Effector memory CD8-positive, alpha-beta T cell (primary cell): ENCODE measurements around the gene ACADVL.
A peak's percentile ranks its signal among the peaks of the same experiment; 100 is the strongest.

Experiments used
- ATAC-seq: fragments of 150-1000 bp; cut with Tn5 transposase; replicated peaks from 2 replicates; pipeline ENCODE4 v1.10.0; 2021; ENCODE audit warnings: mild to moderate bottlenecking, moderate library complexity
- DNase-seq, 3 experiments: peaks; one replicate each; pipeline ENCODE4 v3.0.0; 2021
- H3K27ac Mint-ChIP-seq, 2 donors: one replicate each; pipeline ENCODE4 v1.8.0; 2022; ENCODE audit warnings: mild to moderate bottlenecking in 2 of 2, mixed read lengths in 2 of 2, moderate library complexity in 2 of 2
- H3K27me3 Mint-ChIP-seq, 2 donors: one replicate each; pipeline ENCODE4 v1.8.0; 2022; ENCODE audit warnings: mixed read lengths in 2 of 2
- H3K36me3 Mint-ChIP-seq: one replicate; pipeline ENCODE4 v1.8.0; 2022; ENCODE audit warnings: mild to moderate bottlenecking, moderate library complexity, mixed read lengths; ENCODE audit not compliant: insufficient read depth
- H3K4me1 Mint-ChIP-seq, 2 donors: one replicate each; pipeline ENCODE4 v1.8.0; 2022; ENCODE audit warnings: low read depth in 2 of 2, mixed read lengths in 2 of 2
- H3K4me3 Mint-ChIP-seq, 2 donors: one replicate each; pipeline ENCODE4 v1.8.0; 2022; ENCODE audit warnings: mild to moderate bottlenecking in 2 of 2, mixed read lengths in 2 of 2, moderate library complexity in 2 of 2
- H3K9me3 Mint-ChIP-seq, 2 donors: one replicate each; pipeline ENCODE4 v1.8.0; 2022; ENCODE audit warnings: mixed read lengths in 2 of 2

Gene ACADVL

DNA sequence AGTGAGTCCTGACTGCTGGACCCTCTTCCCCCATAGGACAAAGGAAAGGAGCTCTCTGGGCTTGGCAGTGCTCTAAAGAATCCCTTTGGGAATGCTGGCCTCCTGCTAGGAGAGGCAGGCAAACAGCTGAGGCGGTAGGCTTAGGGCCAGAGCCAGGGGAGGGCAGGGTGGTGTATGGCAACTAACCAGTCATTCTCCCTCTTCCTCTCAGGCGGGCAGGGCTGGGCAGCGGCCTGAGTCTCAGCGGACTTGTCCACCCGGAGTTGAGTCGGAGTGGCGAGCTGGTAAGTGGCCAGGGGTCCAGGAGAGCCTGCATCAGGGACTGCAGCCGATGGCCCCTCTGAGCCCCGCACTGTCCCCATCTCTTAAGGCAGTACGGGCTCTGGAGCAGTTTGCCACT, 4.4 kb downstream of the ACADVL start:
- ATAC-seq = no peak
- peak overlapping the region in 1 of 2 donors; percentile 36 for H3K27ac Mint-ChIP-seq
- H3K4me3 Mint-ChIP-seq = no peak overlapping the region
- peaks cover 20% of the 10 kb centered on the region for H3K36me3 Mint-ChIP-seq
- H3K4me1 Mint-ChIP-seq = peaks cover 12 to 19% of the 10 kb centered on the region in 2 donors
- no peaks in the 10 kb centered on the region for H3K9me3 Mint-ChIP-seq
- no peaks in the 10 kb centered on the region for H3K27me3 Mint-ChIP-seq
- DNase-seq = no peak

DNA sequence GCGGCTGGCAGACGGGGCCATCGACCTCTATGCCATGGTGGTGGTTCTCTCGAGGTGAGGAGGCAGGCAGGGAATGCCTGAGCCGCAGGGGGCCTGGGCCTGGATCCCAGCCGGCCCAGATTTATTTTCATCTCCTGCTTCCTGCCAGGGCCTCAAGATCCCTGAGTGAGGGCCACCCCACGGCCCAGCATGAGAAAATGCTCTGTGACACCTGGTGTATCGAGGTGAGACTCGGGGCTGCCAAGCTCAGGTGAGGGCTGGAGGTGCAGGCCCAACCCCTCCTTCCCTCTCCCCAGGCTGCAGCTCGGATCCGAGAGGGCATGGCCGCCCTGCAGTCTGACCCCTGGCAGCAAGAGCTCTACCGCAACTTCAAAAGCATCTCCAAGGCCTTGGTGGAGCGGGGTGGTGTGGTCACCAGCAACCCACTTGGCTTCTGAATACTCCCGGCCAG, 4.9 kb downstream of the ACADVL start:
- ATAC-seq = no peak
- DNase-seq = no peak
- no peaks in the 10 kb centered on the region for H3K27me3 Mint-ChIP-seq
- no peak overlapping the region for H3K27ac Mint-ChIP-seq
- H3K4me3 Mint-ChIP-seq = no peak overlapping the region
- H3K36me3 Mint-ChIP-seq = peaks cover 20% of the 10 kb centered on the region
- H3K4me1 Mint-ChIP-seq = peaks cover 8 to 15% of the 10 kb centered on the region in 2 donors
- H3K9me3 Mint-ChIP-seq = no peaks in the 10 kb centered on the region

DNA sequence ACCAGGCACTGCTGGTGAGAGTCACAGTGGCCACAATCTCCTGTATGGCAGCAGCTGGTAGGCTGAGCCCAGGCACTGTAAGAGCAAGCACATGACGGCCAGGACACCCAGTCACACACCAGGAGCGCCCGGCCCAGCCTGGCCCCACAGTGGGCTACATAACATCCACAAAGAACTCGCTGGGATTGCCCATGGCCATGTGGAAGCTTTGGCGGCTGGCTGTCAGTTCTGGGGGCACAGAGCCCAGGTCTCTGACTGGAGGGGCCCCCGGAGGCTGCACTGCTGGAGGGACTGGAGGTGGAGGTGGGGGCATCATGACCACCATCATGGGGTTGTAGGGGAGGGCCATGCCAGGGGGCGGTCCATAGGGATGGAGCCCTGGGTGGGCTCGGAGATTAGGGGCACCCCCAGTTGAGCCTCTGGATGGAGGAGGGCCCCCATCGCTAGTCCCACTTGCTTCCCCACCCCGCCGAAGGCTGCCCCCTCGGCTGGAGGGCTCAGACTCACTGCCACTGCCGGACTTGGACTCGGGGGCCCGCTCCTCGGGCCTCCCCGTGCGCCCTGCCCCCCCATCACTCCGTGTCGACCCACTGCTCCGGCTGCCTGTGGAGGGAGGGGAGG, 6.1 kb downstream of the ACADVL start:
- DNase-seq = no peak
- peaks cover 4 to 9% of the 10 kb centered on the region in 2 donors for H3K4me1 Mint-ChIP-seq
- no peak overlapping the region for H3K27ac Mint-ChIP-seq
- no peaks in the 10 kb centered on the region for H3K9me3 Mint-ChIP-seq
- H3K4me3 Mint-ChIP-seq = no peak overlapping the region
- no peaks in the 10 kb centered on the region for H3K27me3 Mint-ChIP-seq
- ATAC-seq = no peak
- H3K36me3 Mint-ChIP-seq = peaks cover 20% of the 10 kb centered on the region

DNA sequence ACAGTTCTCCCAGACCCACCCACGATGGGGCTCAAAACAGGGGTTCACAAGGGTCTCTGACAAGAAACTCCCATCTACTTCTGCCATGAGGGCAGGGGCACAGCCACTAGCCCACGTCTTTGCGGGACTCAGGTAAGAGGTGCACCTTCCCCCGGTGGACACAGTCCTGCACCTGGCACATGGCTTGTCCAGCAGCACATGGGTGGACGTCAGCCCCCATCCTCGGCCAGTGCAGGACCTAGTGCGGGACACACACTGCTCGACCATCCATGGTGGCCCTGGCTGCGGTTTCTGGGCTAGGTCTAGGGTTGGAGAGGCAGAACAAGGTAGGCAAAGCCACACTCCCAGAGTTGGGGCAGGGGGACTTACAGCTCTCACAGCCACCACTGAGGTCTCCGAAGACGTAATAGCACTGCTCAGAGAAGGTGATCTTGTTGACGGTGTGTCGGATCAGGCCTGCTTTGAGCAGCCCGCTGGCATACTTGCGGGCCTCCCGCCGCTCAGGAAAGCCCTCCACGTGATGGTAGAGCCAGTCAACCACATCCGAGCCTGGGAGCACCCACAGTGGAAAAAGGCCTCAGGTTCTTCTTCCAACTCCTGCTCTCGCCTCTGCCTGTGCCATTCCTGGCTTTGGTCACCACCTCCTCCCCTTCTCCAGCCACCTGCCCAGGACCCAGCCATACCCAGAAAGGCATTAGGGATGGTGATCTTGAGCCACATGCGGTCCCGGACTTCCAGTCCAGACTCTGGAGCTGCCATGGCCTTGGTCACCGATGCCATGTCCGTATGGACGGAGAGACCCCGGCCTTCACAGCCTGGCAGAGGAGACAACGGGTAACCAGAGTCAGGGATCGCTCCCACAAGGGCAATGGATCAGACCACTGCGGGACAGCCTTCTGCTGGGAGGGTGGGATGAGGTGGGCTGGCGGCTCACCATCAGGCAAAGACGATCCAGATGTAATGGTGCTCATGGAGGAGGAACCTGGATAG, 7.3 kb downstream of the ACADVL start:
- no peak overlapping the region for H3K27ac Mint-ChIP-seq
- no peak for ATAC-seq
- H3K36me3 Mint-ChIP-seq = peaks cover 17% of the 10 kb centered on the region
- H3K4me3 Mint-ChIP-seq = no peak overlapping the region
- no peaks in the 10 kb centered on the region for H3K27me3 Mint-ChIP-seq
- DNase-seq = no peak
- no peaks in the 10 kb centered on the region for H3K9me3 Mint-ChIP-seq
- H3K4me1 Mint-ChIP-seq = peaks cover 6 to 11% of the 10 kb centered on the region in 2 donors

DNA sequence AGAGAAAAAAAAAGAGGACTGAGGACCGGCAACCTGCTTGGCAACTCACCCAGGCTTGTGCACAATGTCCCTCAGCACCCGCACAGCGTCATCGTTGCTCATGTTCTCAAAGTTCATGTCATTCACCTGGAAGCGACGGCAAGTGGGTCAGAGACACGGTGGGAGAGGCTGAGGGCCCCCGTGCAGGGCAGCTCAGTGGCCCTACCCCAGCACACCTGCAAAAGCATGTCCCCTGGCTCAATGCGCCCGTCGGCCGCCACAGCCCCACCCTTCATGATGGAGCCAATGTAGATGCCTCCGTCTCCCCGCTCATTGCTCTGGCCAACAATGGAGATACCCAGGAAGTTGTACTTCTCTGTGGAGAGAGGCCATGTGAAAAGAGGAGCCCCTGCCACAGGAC, 9.2 kb downstream of the ACADVL start:
- H3K4me3 Mint-ChIP-seq = no peak overlapping the region

DNA sequence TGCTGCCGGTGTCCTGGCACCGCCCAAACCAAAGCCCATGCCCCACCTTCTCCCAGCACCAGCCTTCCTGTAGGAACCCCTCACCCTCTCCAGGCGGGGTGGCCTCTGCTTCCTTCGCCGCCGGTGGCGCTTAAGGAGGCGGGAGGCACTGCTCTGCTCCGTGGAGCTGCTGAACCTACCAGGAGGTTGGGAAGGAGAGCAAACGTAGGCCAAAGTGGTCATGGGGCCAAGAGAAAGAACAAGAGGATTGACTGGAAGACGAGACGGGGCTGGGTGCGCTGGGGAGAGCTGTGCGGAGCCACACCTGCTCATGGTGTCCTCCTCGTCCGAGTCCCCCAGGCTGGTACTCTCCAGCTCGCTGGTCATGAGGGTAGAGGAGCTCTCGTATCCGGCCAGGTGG, 9.8 kb downstream of the ACADVL start:
- DNase-seq = no peak
- Mint-ChIP-seq H3K4me1 (peaks cover 25 to 29% of the 10 kb centered on the region in 2 donors), H3K27ac (peak overlapping the region in 1 of 2 donors; percentile 38), H3K27me3 (no peaks in the 10 kb centered on the region), H3K9me3 (no peaks in the 10 kb centered on the region), H3K36me3 (peaks cover 27% of the 10 kb centered on the region), H3K4me3 (no peak overlapping the region)
- ATAC-seq = no peak

More for the DNA sequence above, 9.2 kb downstream of the ACADVL start:
- Mint-ChIP-seq H3K9me3 (no peaks in the 10 kb centered on the region), H3K4me1 (peaks cover 22 to 25% of the 10 kb centered on the region in 2 donors), H3K27me3 (no peaks in the 10 kb centered on the region), H3K36me3 (peaks cover 21% of the 10 kb centered on the region), H3K27ac (no peak overlapping the region)
- no peak for ATAC-seq
- no peak for DNase-seq

DNA sequence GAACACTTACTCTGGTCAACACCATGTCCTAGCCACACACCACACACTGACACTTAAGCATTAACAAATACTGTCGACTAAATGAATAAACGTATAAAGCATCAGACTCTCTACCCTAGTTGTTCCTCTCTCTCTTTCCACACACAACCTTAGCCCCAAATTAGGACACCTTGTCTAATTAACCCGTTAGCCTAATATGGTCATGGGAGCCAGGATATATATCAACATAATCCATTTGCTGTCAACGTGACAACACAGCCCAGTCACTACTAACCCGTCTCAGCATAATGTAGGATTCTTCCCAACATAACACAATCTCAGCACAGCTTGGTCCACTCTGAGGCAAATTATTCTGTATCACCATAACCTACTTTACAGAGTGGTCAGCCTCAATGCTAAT, 12.4 kb downstream of the ACADVL start:
- Mint-ChIP-seq H3K4me1 (peaks cover 39 to 51% of the 10 kb centered on the region in 2 donors), H3K27me3 (no peaks in the 10 kb centered on the region), H3K27ac (no peak overlapping the region), H3K9me3 (no peaks in the 10 kb centered on the region), H3K4me3 (peak overlapping the region in 1 of 2 donors; percentile 91), H3K36me3 (peaks cover 49% of the 10 kb centered on the region)
- DNase-seq = no peak
- ATAC-seq = no peak

DNA sequence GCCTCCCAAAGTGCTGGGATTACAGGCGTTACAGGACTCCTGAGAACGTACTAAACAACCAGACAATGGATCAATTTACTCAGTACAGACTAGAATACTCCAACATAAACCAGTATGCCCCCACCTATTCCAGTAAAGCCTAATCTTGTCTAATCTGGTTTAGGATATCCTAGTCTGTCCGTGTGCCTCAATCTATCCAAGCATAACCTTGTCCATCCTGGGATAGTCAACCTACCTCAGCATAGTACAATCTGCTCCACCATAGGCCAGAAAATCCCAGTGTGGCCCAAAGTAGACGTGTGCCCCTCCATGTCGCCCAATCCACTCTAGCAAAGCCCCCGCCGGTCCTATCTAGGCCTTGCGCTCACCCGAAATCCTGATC, 14.0 kb downstream of the ACADVL start:
- Mint-ChIP-seq H3K4me3 (peak overlapping the region; percentile 91 to 92), H3K36me3 (peaks cover 49% of the 10 kb centered on the region), H3K9me3 (no peaks in the 10 kb centered on the region), H3K4me1 (peaks cover 44 to 55% of the 10 kb centered on the region in 2 donors), H3K27ac (peak overlapping the region; percentile 80 to 93), H3K27me3 (no peaks in the 10 kb centered on the region)
- DNase-seq (no peak), ATAC-seq (no peak)

DNA sequence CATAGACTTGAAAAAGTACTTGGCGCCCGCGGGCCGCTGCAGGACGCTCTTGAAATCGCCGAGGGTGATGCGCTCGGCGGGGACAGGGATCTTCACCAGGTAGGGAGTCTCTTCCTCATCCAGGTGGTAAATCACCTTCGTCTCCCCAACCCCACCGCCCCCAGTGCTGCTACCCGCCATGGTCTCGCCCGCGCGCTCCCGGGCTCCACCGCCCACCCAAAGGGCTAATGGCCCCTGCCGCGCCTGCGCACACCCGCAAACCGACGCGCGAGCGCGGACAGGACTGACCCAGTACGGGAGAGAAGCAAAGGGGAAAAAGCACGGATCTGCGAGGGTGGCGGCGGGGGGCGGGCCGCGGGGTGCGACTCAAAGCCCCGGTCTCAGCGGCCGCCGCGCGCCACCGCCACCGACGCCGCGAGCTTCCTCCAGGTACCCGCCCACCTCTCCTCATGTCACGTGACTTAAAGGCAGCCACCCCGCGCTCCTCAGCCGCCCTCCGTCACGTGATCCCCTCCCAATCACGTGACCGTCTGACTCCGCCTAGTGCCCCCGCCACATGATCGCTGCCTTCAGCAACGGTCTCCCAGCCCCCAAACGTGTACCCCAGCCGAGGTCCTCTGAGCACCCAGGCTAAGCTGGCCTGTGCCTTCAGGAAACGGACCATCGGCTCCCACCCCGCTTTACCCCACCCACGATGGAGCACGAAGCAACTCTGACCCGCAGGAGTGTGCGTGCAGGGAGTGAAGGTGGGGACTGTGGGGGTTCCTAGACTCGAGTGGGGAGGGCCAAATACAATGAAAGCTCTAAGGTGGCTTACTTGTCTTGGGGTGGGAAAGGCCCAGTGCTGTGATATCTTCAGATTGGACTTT, 14.6 kb downstream of the ACADVL start, which contains the start of gene DVL2:
Gene DVL2 (minus strand): TSS at position 435 of the 869 bp plus-strand sequence. CDS start 255 bp downstream, at position 180.
- DNase-seq = peak; percentile 91 to 94 (median 91)
- ATAC-seq = peak; percentile 63
- Mint-ChIP-seq H3K4me3 (peak within 1 kb of the TSS; percentile 91 to 92), H3K27ac (peak within 1 kb of the TSS; percentile 80 to 93), H3K4me1 (peaks cover 44 to 58% of the 10 kb centered on the region in 2 donors), H3K27me3 (no peaks in the 10 kb centered on the region), H3K9me3 (no peaks in the 10 kb centered on the region), H3K36me3 (peaks cover 55% of the 10 kb centered on the region)

DNA sequence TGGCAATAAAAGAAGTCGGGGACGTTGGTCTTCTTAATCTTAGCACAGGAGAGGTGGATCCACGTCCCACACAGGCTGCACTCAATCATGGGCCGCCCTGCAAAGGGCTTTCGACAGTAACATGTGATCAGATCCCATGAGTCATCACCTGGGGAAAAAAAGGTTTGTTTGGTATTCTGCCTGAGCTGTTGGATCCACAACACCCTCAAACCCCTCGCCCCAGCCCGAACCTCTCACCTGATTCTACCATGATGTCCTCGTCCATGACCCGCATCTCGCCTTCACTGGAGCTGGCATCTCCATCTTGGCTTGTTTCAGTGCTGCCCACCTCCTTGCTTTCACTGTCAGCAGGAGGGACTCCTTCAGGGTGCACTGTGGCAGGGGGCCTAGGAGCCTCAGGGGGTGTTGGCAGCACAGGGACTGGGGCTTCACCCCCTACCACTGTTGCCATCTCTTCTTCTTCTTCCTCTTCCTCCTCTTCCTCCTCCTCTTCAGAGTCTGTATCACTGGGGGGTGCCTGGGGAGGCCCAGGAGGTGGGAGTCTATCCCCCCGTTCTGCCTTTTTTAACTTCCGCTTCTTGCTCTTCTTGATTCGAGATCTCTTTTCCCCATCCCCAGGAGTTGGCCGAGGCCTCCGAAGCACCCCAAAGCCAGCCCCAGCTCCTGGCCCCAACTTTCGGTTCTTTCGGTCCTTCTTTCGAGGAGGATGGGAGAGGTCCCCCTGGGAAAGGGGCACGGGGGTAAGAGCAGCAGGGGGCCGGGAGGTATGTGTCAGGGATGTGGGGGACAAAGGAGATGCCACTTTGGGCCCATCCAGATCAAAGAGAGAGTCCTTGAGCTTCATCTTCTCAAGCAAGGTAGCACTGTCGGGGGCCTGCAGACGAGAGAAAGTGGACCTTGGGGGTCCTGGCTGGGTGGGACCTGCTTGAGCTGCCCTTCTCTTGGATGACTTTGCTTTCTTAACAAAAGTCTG, 16.2 kb downstream of the ACADVL start:
- H3K9me3 Mint-ChIP-seq = no peaks in the 10 kb centered on the region
- no peaks in the 10 kb centered on the region for H3K27me3 Mint-ChIP-seq
- no peak overlapping the region for H3K27ac Mint-ChIP-seq
- H3K4me1 Mint-ChIP-seq = peaks cover 53 to 66% of the 10 kb centered on the region in 2 donors
- DNase-seq (no peak), ATAC-seq (no peak)
- H3K4me3 Mint-ChIP-seq = peak overlapping the region in 1 of 2 donors; percentile 92
- peaks cover 70% of the 10 kb centered on the region for H3K36me3 Mint-ChIP-seq

DNA sequence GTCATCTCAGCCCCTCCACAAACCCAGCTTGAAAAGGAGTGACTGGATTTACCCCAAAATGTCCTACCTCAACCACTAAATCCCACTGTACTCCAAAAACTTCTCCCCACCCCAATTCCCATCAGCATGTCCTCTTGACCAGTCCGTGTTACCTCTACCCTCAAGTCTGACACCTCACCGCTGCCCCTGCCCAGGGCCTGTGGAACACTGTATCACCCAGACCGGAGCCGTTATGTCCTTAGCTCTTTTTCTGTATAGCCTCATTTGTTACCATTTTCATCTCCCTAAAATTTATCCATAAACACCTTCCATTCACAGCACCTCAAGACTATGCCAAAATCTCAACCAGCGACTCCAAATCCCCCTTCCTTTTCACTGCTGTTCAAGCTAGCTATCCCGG, 17.1 kb downstream of the ACADVL start:
- Mint-ChIP-seq H3K27ac (peak overlapping the region; percentile 1 to 89), H3K4me1 (peaks cover 60 to 68% of the 10 kb centered on the region in 2 donors), H3K4me3 (peak overlapping the region; percentile 99 to 100), H3K9me3 (no peaks in the 10 kb centered on the region), H3K36me3 (peaks cover 75% of the 10 kb centered on the region), H3K27me3 (no peaks in the 10 kb centered on the region)
- no peak for DNase-seq
- ATAC-seq = no peak

DNA sequence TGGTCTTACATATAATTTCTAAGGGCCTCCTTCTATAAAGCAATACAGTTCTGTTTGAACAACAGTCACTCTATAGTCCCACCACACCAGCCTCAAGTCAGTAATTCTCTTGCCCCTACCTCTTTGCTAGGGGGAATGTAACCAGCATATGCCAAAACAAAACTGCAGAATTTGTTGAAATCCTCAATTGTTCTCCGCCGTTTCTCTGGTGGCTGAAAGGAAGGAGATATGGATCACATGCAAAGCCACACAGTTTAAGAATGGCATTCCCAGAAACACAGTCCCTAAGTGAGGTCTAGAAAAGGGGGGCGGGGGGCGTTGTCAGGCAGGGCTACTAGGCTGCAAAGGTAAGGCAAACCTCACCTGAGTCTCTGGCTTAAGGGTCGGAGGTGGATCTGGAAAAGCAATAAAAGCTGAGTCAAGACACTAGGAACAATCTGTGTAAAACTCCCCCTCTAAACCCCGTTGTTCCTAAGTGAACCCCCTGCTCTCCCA, 17.6 kb downstream of the ACADVL start:
- peak overlapping the region; percentile 99 to 100 for H3K4me3 Mint-ChIP-seq
- no peaks in the 10 kb centered on the region for H3K9me3 Mint-ChIP-seq

More for the DNA sequence above, 17.6 kb downstream of the ACADVL start:
- peak overlapping the region; percentile 89 to 91 for H3K27ac Mint-ChIP-seq
- no peaks in the 10 kb centered on the region for H3K27me3 Mint-ChIP-seq
- DNase-seq = no peak
- H3K36me3 Mint-ChIP-seq = peaks cover 80% of the 10 kb centered on the region
- H3K4me1 Mint-ChIP-seq = peaks cover 61 to 68% of the 10 kb centered on the region in 2 donors
- ATAC-seq = no peak
